Stimulated activated CD4-positive, alpha-beta T cell treated with anti-CD3 and anti-CD28 coated beads, Interleukin-4, amount 100 ng/mL, for 48 hours (primary cell): ENCODE results near the gene PEX26.
A peak's percentile ranks its signal among the peaks of the same experiment; 100 is the strongest.
"Not testable (repeated sequence)": the region's sequence is repeated elsewhere in the genome, so short reads cannot be mapped to it uniquely, and the experiment has no call there.

Source experiments
- DNase-seq, 2 donors: peaks; one replicate each; pipeline ENCODE4 v3.0.0-alpha.2; 2020; ENCODE audit warnings: low read depth in 2 of 2

The PEX26 gene

DNA sequence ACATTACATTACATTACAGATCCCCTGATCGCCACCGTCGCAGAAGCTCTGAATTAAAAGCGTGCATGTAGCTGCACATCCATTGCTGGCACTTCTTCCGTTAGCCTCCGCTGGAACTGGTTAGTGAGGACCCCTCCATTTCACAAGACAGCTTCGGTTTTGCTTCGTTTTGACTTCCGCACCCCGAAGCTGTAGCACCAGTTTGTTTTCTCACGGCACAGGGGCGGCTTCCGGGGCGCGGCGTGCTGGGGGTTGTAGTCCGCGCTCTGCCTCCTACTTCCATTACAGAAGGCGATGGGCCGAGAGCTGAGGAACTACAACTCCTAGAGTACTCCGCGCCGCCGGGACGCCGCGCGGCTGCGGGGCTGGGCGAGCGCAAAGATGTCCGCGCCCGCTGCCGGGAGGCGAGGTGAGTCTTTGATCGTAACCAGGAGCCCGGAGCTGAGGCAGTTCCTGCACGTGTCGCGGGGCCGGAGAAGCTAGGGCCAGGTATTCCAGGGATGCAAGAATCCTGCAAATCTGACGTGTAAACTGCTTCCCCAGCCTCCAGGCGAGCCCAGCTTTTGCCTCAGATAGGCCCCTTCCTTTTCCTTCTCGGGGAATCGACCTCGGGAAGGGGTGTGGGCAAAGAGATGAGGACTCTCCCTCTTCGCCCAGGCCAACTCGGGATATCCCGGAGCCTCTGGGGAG is at the start of gene PEX26:
PEX26 (plus strand) TSS at position 352 of the 690 bp plus-strand sequence. CDS start 387 bp downstream, outside the sequence.
- DNase-seq: peak; percentile 87 to 93

DNA sequence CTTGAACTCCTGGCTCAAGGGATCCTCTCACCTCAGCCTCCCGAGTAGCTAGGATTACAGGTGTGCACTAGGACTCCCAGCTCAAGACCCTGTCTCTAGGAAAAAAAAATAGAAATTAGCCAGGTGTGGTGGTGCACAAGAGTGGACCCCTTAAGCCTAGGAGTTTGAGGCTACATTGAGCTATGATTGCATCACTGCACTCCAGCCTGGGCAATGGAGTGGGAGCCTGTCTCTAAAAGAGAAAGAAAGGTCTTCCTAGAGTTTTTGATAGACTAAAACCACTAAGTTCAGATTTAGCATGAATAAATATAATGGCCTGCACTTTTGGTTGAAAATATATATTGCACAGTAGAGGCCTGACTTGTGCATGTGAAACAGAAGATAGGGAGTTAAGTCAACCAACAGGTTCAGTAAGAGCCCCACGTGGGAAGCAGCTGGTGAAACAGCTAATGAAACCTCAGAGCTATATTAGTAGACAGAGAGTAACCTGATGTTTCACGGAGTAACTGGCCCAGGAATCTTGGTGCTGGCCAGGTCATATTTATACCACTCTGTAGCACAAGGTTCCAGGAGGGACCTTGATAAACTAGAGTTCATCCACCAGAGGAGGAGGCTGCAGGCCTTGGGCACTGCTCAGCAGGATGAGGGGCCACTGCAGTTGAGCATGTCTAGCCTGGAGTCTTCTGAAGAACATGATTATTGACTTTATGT is 48.8 kb upstream of the PEX26 start:
- no peak for DNase-seq

DNA sequence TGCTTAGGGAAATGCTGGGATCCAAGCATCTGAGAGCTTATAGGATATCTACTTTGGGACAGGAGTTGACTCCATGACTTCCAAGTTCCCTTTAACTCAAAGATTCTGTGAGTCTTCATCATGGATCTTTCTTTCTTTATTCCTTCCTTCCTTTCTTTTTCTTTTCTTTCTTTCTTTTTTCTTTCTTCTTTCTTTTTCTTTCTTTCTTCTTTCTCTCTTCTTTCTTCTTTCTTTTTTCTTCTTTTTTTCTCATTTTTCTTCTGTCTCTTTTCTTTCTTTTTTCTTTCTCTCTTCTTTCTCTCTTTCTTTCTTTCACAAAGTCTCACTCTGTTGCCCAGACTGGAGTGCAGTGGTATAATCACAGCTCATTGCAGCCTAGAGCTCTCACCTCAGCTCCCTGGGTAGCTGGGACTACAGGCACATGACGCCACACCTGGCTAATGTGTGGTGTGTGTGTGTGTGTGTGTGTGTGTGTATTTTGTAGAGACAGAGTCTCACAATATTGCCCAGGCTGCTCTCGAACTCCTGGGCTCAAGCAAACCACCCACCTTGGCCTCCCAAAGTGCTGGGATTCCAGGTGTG is 48.0 kb upstream of the PEX26 start:
- no peak for DNase-seq

DNA sequence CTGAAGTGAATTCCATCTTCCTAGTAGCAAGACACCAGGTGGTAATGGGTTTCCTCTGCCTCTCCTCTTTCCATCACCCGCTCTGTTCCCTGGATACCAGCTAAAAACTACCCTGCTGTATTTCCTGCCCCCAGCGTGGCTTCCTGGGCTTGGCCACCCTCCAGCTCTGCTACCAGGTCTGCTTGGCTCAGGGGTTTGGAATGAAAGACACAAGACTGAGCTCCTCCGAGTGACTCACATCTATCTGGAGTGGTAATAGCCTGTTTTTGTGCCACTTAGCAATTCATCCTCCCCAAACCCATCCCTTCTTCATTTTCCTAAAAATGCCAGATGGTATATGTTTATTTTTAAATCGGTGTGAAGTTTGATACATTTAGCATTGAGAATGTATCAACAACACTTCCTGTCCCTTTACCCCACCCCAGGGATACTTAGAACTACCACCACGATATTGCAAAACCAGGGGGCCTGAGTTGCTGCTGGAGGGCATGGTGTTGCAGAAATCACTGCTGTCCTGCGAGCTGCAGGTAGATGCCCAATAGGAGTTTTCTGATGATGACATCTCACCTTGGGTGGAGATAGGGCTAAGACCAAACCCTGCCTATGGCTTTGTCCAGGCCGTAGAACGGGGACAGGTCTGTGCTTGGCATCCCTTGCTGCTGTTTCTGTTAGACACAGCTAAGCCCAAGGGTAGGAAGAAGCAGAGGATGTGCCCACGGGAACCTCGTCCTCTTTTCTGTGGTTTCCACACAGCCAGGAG is 45.9 kb upstream of the PEX26 start:
- no peak for DNase-seq

DNA sequence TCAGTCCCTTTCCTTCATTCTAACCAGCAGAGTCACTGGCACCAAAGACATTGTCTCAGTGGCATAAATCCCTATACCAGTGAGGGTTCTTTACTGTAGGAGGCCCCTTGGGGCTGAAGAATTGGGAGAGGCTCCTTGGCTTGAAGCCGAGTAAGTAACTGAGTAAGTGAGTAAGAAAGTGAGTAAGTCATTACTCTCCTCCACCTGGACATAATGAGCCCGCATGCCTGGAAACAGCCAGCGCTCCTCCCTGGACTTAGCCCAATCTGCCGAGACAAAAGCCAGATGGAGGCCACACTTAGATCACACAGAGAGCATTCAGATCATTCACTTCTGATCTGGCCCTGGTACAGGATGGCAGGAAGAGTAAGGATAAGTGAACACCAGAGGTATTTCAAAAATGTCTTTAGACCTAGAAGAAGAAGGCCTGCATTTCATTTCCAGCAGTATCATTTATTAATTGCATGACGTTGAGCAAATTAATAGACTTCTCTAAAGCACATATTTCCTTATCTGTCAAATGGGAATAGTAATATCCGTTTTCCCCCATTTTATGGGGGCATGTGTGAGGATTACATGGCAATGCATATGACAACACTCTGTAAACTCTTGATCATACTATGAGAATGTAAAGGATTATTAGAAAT is 45.2 kb upstream of the PEX26 start:
- DNase-seq: no peak

DNA sequence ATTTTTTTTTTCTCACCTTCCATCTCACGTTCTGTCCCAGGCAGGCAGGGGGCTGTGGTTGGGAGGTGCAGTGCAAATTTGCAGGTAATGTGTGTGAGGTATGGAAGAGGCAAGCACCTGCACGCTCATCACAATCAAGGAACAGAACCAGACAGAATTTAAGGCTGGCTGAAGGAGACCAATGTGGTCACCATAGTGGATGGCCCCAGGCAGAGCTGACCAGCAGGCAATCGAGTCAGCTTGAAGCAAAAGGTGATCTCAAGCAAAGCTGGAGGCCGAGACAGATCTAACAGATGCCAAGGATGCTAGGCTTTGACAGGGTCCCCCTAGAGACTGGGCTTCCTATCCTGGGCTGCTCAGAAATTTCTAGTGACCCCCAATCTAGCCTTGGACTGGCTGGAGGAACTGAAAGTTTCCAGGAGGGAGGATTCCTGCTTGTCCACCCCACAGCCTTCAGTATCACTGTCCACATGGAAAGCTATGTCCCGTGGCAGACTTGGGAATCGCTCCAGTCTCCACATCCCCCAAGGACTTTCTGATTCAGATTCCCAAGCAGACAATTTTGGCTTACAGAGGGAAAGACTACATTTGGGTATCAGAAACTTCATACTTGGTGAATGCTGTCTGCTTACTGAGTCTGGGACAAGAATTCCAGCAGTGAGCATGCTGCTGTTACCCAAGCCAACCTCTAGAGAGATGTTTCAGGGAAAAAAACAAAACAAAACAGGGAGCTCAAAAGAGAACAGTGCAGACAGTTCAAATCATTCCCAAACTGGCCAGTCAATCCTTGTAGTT is 44.4 kb upstream of the PEX26 start:
- DNase-seq: no peak

DNA sequence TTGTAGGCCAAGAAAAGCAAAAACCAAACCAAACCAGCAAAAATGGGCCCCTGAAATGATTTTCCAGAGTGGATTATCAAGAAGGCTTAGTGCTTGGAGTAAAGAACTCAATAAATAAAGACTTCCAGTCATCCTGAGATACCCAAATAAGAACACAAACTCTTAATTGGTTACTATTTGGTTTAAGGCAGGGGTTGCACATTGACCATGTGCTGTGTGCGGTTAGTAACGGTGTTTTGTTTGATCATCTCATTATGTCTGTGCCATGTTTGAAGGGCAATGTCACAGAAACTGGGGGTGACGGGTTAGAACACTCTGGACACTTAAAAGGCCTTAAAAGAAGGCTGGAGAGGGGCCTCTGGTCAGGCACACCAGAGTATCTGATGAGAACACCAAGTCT is 43.7 kb upstream of the PEX26 start:
- no peak for DNase-seq

DNA sequence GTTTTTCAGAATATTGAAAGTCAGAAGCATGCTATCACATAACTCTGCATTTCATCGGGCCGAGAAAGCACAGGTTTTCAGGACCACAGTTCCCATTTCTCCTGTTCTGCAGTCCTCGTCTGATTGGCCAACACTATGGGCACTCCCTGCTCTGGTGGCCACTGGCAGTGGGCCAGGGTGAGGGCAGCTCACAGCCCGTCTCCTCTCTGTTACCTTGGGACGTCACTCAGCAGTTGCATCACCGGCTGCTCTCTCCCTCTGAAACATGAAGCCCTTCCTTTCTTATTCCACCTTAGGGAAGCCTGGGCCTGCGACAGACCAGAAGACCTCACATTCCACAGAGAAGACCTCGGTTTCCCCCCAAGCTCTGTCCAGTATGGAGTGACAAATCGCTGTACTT is 42.0 kb upstream of the PEX26 start:
- DNase-seq: no peak

DNA sequence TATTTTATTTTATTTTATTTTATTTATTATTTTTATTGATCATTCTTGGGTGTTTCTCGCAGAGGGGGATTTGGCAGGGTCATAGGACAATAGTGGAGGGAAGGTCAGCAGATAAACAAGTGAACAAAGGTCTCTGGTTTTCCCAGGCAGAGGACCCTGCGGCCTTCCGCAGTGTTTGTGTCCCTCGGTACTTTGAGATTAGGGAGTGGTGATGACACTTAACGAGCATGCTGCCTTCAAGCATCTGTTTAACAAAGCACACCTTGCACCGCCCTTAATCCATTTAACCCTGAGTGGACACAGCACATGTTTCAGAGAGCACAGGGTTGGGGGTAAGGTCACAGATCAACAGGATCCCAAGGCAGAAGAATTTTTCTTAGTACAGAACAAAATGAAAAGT is 36.9 kb upstream of the PEX26 start:
- not testable (repeated sequence) for DNase-seq

DNA sequence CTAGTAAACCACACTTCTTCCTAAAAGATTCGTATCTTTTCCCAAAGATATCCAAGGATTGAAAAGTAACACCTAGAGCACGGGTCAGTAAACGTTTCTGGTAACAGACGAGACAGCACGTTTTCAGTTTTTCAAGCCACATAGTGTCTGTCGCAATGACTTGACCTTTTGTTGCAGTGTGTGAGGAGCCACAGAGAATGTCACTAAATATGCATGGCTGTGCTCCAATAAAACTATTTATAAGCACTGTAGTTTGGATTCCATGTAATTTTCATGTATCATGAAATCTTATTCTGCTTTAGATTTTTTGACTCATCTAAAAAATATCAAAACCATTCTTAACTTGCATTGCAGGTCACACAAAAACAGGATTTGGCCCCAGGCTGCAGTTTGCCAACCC is 35.1 kb upstream of the PEX26 start:
- DNase-seq: no peak

DNA sequence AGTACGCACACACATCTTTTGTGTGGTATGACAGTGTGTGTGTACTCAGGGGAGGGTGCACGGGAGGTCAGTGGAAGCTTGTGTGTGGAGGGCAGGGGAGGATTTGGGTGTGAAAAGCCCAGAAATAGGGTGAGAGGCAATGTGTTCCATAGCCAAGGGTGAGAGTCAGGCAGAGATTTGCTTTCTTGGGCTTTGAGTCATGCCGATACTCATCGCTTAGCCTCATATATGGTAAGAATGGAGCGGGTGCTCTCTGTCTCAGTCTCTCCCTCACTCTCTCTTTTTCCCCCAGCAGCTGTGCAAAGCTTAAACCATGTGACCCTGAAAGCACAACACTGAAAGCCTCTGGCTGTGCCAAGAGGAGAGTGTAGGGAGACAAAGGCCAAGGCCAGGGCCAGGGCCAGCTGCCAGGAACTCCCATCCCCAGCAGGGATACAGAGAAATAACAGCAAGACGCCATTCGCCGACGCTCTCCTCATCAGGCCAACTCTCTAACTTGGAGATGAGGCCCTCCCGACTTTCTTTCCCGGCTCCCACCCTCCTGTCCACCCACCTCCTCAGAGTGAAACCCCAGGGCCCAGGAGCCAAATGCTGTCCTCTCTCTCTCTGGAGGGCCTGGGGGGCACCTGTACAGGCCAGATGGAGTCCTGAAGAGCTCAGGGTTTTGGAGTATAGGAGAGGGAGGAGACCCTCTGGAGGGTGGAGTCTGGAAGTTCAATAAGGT is 33.1 kb upstream of the PEX26 start:
- no peak for DNase-seq

DNA sequence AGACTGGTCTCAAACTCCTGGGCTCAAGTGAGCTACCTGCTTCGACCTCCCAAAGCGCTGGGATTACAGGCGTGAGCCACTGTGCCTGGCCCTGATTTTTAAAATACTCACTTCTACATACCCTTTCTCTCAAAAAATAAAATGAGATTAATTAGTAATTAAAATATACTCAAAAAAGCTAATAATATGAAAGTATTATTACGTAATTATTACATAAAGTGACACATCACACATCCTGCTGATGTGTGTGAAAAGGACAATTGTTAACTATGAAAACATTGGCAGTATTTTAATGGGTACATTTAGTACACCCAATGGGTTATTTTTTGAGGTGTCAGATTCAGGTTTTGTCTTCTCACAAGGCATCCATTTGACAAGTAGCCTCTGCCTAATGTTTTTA is 32.0 kb upstream of the PEX26 start:
- no peak for DNase-seq

DNA sequence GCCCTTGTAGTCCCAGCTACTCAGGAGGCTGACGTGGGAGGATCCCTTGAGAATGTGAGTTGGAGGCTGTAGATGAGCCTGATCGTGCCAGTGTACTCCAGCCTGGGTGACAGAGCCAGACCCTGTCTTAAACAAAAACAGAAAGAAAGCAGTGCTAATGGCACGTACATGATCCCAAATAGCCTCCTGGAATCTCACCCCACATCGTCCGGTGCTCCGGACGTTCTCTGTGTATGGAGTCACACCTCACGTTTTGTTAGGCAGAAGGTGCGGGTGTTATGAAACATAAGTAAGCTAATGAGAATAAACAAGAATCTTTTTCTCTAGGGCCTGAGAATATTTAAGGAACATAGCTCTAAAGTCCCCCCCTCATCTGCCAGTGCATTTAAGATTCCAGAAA is 29.7 kb upstream of the PEX26 start:
- DNase-seq: no peak

DNA sequence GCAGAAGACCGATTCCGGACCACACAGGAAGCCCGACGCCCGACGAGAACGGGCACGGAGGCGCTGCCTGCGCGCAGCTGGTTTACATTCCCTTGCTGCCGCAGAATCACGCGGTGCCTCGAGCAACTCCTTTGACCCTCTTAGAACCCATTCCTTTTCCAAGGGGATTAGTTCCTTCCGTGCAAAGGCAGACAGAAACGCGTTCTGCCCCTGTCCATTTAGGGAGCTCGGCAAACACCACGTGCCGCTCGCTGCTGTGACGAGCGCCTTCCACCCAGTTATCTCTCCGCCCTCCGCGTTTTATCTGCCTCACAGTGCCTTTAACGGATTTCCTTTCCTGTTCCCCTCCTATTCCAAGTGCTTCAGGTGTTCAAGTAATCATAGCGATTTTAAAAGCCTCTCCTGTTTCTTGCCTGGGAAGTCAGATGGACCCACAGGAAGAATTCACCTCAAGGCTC is 29.3 kb upstream of the PEX26 start:
- DNase-seq: no peak

DNA sequence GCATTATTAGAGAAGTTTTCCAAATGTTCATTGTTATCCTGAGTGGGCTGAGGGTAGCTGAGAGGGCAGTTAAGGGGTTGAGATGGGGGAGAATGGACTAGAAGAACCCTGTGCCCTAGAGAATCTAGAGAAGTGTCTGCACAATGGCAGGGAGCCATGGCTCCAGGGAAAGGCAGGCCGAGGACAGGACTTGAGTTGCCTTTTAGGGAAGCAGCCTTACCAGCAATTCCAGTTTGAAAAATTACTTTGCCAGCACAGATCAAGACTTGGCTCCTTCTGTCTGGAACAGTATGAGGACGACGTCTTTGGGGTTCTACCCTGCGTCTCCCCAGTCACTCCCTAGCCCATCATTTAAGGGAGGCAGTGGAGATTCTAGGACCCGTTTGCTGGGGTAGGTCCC is 27.7 kb upstream of the PEX26 start:
- no peak for DNase-seq

DNA sequence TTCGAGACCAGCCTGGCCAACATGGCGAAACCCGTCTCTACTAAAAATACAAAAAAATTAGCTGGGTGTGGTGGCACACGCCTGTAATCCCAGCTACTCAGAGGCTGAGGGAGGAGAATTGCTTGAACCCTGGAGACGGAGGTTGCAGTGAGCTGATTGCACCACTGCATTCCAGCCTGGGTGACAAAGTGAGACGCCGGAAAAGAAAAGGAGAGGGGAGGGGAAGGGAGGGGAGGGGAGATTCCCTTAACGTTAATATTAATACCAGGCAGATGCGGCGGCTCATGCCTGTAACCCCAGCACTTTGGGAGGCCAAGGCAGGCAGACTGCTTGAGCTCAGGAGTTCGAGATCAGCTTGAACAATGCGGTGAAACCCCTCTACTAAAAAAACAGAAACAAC is 26.7 kb upstream of the PEX26 start:
- not testable (repeated sequence) for DNase-seq

DNA sequence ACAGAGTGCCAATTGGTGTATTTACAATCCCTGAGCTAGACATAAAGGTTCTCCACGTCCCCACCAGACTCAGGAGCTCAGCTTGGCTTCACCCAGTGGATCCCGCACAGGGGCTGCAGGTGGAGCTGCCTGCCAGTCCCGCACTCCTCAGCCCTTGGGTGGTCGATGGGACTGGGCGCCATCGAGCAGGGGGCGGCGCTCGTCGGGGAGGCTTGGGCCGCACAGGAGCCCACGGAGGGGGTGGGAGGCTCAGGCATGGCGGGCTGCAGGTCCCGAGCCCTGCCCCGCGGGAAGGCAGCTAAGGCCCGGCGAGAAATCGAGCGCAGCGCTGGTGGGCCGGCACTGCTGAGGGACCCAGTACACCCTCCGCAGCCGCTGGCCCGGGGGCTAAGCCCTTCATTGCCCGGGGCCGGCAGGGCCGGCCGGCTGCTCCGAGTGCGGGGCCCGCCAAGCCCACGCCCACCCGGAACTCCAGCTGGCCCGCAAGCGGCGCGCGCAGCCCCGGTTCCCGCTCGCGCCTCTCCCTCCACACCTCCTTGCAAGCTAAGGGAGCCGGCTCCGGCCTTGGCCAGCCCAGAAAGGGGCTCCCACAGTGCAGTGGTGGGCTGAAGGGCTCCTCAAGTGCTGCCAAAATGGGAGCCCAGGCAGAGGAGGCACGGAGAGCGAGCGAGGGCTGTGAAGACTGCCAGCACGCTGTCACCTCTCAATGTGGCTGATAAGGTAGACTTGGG is 24.4 kb upstream of the PEX26 start:
- DNase-seq: not testable (repeated sequence)

DNA sequence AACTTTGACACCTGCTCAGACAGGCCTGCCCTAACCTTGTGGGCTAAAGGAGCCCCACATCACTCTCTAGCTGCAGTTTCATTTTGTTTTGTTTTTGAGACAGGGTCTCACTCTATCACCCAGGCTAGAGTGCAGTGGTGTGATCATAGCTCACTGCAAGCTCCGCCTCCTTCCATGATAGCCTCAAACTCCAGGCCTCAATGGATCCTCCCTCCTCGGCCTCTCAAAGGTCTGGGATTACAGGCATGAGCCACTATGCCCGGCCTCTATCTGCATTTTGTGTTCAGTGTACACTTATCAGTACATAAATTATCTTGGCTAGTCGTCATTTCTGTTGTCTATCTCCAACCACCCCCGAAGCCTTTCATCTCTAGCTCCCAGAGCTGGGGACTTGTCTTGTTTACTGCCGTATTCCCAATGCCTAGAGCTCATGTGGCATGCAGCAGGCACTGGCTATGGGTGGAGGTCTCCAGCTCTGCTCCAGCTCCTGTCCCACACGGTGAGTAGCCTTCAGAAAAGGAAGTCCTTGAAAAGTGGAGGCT is 22.1 kb upstream of the PEX26 start:
- no peak for DNase-seq

DNA sequence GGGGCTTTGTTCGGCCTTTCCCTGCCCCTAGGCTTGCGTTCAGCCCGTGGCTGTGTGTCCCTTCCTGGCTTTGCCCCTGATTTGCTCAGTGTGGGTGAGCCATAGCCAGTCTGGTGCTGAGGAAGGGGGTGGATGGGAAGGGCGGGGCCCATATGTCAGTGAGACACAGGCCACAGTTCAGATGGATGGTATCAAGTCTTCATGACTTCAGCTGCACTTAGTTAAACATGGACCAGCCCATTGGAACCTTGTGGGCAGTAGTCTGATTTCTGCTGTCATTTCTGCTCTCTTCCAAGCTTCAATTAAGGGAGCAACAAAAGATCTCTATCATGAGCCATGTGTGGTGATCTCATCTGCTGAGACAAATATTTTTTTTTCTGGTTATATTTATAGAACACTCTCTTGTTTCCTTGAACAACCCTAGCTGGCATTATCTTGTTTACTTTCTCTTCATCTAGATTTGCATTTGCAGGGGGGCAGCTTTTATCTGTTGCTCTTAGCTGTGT is 21.6 kb upstream of the PEX26 start:
- no peak for DNase-seq
